GM12874 (cell line): ENCODE data around the gene ILKAP.

Experiments used
- TF ChIP-seq, protein P1 (sequence below): IDR thresholded peaks from 2 replicates; pipeline ENCODE4 v1.5.1; 2011; ENCODE audit warnings: low read depth, mild to moderate bottlenecking, control low read depth, low read length, moderate library complexity; ENCODE audit not compliant: insufficient read depth

The ILKAP gene

DNA sequence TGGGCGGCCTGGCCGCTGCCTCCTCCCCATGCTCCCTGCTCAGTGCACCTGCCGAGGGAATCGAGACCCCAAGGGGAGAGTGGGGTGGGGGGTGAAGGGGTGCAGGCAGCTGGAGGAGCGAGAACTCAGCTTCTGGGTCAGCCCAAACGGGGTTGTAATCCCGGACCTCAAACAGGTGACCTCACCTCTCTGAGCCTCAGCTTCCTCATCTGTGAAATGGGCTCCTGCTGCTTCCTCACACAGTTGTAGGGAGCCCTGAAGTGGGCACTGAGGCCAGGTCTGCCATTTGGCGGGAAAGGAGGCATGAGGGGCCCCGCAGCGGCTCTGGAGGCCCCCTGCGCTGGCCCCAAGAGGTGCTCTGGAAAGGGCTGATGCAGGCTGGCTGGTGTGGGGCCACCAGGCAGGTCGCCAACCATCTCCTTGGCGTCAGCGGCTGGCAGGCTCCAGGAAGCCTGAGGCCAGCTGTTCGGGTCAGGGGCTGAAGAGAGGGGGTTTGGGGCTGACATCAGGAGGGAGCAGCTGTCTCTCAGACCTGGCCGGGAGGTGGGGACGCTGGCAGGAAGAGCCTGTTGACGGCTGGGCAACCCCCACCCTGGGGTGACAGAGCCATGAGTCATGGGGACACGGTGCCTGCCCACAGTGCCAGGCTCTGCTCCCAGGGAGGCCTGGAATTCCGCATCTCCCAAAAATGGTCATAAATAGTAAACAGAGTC is 60.1 kb downstream of the ILKAP start:
- TF ChIP-seq, protein P1, sequence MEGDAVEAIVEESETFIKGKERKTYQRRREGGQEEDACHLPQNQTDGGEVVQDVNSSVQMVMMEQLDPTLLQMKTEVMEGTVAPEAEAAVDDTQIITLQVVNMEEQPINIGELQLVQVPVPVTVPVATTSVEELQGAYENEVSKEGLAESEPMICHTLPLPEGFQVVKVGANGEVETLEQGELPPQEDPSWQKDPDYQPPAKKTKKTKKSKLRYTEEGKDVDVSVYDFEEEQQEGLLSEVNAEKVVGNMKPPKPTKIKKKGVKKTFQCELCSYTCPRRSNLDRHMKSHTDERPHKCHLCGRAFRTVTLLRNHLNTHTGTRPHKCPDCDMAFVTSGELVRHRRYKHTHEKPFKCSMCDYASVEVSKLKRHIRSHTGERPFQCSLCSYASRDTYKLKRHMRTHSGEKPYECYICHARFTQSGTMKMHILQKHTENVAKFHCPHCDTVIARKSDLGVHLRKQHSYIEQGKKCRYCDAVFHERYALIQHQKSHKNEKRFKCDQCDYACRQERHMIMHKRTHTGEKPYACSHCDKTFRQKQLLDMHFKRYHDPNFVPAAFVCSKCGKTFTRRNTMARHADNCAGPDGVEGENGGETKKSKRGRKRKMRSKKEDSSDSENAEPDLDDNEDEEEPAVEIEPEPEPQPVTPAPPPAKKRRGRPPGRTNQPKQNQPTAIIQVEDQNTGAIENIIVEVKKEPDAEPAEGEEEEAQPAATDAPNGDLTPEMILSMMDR = no peak

DNA sequence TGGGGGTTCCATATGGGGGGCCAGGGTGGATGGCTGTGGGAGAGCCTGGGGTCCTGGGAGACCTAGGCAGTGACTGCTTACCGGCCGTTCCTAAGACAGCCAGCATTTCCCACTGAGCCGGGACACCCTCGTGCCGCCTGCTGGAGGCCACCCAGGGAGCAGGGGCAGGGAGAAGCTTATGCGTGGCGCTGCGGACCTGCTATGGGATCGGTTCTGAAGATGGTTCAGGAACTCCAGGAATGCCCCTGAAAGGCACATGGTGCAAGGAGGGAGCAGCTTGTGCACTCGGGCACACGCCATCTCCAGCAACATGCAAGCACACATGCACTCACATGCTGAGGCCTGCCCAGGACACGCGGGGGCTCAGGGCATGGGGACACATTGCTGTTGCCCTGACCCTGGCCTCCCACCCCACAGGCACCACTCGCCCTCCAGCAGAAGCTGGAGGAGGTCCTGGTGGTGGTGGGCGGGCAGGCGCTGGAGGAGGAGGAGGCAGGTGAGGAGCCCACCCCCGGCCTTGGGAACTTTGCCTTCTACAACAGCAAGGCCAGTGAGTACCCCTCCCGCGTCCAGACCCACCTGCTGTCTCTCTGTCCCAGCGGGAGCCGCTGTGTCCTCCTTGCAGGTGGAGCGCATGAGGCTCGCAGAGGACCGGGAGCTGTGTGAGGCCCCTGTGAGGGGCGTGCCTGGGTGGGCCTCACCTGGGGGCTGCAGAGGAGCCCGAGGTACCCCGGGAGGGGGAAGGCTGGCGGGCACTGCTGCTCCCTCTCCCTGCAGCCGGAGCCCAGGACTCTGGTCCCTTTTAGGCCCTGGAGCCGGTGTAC is 60.9 kb downstream of the ILKAP start:
- TF ChIP-seq, protein P1 = no peak

GRCh38 chr2:238141541-238142318 is 61.8 kb downstream of the ILKAP start:
- TF ChIP-seq, protein P1 = no peak

DNA sequence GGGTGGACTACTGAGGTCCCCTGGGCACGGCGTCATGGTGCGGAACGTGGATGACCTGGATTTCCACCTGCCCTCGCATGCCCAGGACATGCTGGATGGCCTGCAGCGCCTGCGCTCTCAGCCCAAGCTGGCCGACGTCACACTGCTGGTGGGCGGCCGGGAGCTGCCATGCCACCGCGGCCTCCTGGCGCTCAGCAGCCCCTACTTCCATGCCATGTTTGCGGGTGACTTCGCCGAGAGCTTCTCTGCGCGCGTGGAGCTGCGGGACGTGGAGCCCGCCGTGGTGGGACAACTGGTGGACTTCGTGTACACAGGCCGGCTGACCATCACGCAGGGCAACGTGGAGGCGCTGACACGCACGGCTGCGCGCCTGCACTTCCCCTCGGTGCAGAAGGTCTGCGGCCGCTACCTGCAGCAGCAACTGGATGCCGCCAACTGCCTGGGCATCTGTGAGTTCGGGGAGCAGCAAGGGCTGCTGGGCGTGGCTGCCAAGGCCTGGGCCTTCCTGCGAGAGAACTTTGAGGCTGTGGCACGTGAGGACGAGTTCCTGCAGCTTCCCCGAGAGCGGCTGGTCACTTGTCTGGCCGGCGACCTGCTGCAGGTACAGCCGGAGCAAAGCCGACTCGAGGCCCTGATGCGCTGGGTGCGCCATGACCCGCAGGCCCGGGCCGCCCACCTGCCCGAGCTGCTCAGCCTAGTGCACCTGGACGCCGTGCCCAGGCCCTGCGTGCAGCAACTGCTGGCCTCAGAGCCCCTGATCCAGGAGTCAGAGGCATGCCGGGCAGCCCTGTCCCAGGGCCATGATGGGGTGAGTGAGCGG is 62.6 kb downstream of the ILKAP start:
- TF ChIP-seq, protein P1 = no peak

DNA sequence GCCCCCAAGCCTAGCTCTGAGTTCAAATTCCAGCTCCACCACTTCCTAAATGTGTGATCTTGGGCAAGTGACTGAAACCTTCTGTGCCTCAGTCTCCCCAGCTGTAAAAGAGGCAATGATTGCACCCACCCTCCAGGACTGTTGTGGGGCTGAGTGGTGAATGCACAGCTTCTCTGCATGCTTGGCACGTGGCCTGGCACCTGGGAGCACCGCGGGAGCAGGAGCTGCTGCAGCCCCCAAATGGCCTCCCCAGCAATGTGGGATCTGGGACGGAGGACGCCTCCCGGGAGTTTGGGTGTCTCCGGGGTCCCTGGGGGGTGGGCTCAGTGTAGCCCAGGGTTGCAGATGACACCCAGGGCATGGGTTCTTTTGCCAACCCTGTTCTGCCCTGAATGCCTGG is 63.5 kb downstream of the ILKAP start:
- TF ChIP-seq, protein P1 = no peak

- TF ChIP-seq, protein P1 = peak; percentile 57
Measured at GRCh38 chr2:238139196-238140039, 64.1 kb downstream of the ILKAP start.
